B cell (primary cell): ENCODE results near the gene LILRB4.

Source experiments
- CTCF ChIP-seq: fragments of 200-600 bp; IDR thresholded peaks from one replicate; pipeline ENCODE4 v1.8.0; 2022; ENCODE audit warnings: antibody characterized with exemption, mild to moderate bottlenecking
- EZH2 ChIP-seq: IDR thresholded peaks from 2 replicates; pipeline ENCODE4 v1.6.1; 2012; ENCODE audit warnings: borderline replicate concordance, low read depth, mild to moderate bottlenecking, moderate library complexity, low read length; ENCODE audit not compliant: insufficient read depth, poor library complexity, severe bottlenecking

GRCh38 chr19:54653181-54653809 is 9.5 kb upstream of the LILRB4 start:
- peak; percentile 89 for TF ChIP-seq CTCF
- no peak for TF ChIP-seq EZH2
